ENCODE results near the gene SEC24D.
"Not testable (repeated sequence)": the region's sequence is repeated elsewhere in the genome, so short reads cannot be mapped to it uniquely, and the experiment has no call there.

SEC24D gene

GRCh38 chr4:118803253-118803652, 32.7 kb downstream of the SEC24D start:
- no peak for DNase-seq

DNA sequence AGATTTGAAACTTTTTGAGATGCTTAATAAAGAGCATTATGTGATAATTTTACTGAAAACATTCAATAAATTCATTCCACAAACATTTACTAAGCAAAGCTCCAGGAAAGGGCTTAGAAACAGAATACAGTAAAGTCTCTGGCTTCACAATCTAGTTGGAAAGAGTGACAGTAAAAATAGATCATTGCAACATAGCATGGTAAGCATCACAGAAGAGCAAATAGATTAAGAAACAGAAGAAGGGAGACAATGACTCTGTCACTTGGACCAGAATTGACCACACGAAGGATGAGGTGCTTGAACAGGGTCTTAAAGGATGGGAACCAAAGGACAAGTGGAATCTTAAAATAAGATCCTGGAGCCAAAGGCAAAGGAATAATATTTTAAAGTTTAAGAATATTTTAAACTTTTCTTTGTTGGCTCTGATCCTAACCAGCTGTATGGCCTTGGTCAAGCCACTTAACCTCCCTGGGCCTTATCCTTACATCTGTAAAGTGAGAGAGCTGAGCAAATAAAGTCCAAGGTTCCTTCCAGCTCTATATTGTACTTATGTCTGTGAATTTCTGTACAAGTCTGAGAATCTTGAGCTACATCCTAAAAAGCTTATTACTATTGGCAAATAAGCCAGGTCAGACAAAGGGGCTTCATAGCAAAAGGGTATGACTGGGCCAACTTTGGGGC, 33.9 kb downstream of the SEC24D start:
- no peak for DNase-seq

- no peak for DNase-seq
Measured at GRCh38 chr4:118799231-118799942, 36.5 kb downstream of the SEC24D start.

DNA sequence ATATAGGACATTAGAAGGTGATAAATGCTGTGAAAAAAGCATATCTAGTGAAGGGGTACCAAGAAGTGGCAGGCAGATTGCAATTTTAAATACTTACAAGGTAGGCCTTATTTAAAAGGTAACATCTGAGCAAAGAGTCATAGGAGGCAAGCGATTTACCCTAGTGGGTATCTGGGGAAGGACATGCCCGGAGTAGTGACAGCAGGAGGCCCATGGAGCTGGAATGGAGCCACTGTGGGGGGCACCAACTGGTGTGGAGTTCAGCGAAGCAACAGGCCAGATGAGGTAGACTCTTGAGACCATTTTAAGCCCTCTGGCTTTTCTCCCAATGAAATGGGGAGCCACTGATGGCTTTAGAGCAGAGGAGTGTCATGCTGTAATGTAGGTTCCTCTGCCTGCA, 37.3 kb downstream of the SEC24D start:
- DNase-seq: no peak

DNA sequence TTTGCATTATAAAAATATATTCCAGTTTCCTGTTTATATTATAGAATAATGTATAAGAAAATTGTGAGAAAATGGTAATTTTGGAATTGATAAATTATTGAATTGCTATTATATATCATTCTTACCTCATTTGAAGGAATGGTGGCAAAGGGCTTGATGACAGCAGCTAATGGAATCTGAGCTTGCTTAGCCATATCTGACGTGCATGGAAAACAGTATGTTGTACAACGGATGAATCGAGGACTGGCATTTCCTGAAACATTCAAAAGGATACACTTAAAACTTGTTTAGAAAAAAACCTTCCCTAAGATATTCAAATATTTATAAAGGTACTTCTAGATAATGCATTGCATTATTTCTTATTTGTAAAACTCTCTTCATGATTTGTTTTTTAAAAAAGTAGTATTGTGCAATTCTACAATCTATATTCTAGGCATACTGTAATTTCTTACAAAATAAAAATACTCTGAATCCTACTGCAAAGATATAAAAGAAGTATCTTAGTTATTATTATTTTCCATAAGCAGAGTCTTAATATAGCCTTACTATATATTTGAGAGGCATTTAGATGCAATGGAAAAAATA, 38.3 kb downstream of the SEC24D start:
- no peak for DNase-seq

DNA sequence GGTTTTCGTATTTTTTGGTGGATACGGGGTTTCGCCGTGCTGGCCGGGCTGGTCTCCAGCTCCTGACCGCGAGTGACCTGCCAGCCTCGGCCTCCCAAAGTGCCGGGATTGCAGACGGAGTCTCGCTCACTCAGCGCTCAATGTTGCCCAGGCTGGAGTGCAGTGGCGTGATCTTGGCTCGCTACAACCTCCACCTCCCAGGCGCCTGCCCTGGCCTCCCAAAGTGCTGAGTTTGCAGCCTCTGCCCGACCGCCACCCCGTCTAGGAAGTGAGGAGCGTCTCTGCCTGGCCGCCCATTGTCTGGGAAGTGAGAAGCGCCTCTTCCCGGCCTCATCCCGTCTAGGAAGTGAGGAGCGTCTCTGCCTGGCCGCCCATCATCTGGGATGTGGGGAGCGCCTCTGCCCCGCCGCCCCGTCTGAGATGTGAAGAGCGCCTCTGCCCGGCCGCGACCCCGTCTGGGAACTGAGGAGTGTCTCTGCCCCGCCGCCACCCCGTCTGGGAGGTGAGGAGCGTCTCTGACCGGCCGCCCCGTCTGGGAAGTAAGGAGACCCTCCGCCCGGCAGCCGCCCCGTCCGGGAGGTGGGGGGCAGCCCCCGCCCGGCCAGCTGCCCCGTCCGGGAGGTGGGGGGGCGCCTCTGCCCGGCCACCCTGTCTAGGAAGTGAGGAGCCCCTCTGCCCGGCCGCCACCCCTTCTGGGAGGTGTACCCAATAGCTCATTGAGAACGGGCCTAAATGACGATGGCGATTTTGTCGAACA, 44.1 kb downstream of the SEC24D start:
- not testable (repeated sequence) for DNase-seq

DNA sequence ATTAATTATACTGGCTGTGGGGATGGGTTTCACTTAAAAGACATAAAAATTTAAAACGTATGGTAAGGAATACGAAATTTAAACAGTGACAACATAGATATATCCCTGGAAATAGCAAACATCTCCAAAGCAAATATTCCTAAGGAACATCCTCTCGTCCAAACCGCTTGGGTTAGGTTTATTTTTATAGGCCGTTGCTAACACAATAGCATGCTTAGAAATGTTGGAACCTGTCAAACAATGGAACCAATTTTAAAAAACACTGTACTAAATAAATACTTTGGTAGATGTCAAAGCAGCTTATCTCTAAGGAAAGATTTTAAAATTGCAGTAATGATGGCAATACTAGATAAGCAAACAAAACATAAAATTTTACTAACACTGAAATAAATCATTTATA, 45.4 kb downstream of the SEC24D start:
- peak; percentile 1 for DNase-seq

DNA sequence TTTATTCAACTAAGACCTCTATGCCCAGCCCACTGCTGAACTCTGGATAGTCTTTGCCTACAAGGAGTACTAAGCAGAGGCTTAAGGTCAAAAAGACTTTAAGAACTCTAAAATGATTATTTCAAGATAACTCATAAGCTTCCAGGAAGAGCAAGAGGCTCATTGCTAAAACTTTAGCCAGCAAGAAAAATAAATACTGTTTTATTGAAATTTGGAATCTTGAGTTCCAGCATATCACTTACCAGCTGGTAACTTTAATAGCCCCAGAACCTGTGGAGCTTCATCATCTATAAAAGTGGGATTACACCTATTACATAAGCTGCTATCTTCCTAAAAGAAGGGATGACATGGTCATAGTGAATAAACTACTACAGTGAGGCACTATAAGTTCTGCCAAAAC, 47.0 kb downstream of the SEC24D start:
- no peak for DNase-seq

DNA sequence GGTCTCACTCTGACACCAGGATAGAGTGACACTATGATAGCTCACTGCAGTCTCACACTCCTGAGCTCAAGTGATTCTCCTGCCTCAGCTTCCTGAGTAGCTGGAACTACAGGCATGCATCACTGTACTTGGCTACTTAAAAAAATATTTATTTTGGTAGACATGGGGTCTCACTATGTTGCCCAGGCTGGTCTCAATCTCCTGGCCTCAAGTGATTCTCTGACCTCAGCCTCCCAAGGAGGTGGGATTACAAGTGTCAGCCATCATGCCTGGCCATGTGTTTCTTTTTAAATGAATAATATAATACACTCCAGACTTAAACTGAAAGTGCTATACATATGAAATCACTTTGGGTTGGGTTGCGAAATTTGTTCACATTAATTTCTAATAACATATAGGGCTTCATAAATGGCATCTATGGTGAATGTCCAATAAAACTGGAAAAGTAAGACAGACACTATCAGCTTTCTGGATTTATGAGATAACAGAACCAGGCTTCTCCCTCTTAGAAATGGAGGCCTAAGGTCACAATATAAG, 48.0 kb downstream of the SEC24D start:
- DNase-seq: no peak

DNA sequence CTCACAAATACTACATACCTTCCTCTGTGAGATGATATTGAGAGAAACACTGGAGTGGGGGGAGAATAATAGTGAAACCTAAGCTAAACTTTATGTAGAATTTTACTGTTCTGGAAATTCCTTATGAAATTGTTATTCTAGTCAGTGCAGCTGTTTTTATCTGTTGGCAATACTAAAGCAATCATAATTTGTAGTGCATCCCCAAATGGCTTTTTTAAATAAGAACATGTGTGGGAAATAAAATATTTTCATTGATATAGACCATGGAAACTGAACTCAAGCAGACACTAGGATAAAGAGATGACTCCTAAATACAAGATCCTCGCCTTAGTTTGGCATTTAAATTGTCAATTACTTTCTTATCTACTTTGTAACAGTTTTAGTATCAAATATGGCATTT, 51.1 kb downstream of the SEC24D start:
- no peak for DNase-seq

DNA sequence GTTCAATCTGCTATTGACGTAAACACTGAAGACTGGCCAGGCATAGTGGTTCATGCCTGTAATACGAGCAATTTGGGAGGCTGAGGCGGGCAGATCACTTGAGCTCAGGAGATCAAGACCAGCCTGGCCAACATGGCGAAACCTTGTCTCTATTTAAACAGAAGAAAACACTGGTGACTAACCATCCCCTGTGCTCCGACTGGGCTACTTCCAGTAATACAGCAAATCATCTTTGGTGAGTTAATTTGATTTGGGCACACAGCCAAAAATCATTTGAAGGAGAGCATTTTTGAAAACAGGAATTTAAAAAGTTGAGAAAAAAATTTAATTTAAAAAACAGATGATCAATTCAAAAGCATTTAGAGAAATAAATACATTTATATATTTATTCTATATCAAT, 52.0 kb downstream of the SEC24D start:
- DNase-seq: no peak

GRCh38 chr4:118782886-118783285, 53.0 kb downstream of the SEC24D start:
- DNase-seq: not testable (repeated sequence)

GRCh38 chr4:118777649-118778048, 58.3 kb downstream of the SEC24D start:
- DNase-seq: not testable (repeated sequence)

GRCh38 chr4:118776955-118777640, 58.8 kb downstream of the SEC24D start:
- DNase-seq: not testable (repeated sequence)

GRCh38 chr4:118776157-118776954, 59.6 kb downstream of the SEC24D start:
- DNase-seq: no peak

DNA sequence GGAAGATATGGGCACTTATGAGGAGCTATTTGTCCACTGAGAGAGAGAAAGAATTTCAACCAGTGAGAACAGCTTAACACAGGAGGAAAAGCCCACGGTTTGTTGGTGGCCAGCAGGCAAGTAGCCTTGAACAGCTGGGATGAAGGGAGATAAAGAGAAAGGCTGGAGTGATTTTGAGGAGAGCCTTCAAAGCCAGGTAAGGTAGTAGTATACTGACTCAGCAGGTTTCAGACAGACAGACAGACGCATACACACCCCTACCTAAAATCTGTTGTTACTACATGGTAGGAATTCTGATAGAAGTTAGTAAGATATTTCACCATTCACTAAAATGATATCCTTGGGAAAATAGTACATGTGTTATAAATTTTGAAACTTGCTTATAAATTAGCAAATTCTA, 60.5 kb downstream of the SEC24D start:
- no peak for DNase-seq

GRCh38 chr4:118774989-118775388, 60.9 kb downstream of the SEC24D start:
- no peak for DNase-seq

- DNase-seq: no peak
Measured at GRCh38 chr4:118774321-118774720, 61.6 kb downstream of the SEC24D start.

DNA sequence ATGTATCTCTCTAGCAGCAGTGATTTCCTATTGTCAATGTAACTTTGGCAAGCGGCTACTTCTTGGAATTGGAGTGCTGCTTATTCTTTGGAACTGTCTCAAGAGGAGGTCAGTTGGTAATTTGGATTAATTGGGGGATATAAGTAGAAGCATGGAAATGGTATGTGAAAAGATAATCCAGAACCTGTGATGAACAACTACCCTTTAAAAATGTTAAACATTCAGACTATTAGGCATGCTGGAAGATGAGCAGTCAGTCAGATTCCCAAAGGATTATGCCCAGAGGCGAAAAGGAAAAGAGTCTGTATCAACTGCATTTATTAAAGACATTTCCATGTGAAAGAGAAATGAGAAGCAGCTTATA, 62.5 kb downstream of the SEC24D start:
- no peak for DNase-seq

DNA sequence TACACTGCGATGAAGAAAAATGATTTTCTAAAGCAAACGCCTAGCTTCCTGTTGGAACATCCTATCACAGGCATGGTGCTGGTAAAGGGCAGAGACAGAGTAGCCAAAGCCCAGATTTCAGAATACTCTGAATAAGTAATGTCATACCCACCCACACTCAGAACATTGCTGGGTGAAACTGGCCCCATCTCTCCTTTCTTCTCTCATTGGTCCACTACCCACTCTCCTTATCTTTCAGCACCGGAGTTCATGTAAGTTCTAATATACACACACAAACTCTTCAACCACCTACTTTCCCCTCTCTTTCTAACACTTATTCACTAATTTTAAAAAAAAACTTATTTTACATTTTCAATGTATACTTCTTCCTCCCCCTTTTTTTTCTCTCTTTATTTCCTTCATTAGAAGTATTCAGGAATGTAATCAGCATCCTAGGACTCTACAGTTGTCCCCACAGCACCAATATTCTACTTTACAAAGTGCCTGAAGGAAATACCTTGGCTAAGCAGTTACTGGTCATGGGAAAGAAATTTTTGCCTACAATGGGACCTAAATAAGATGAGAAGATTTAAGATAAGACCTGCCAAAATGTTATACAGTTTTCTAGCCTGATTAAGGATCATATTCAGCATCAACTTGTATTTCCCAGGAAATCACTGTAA, 63.0 kb downstream of the SEC24D start:
- no peak for DNase-seq

DNA sequence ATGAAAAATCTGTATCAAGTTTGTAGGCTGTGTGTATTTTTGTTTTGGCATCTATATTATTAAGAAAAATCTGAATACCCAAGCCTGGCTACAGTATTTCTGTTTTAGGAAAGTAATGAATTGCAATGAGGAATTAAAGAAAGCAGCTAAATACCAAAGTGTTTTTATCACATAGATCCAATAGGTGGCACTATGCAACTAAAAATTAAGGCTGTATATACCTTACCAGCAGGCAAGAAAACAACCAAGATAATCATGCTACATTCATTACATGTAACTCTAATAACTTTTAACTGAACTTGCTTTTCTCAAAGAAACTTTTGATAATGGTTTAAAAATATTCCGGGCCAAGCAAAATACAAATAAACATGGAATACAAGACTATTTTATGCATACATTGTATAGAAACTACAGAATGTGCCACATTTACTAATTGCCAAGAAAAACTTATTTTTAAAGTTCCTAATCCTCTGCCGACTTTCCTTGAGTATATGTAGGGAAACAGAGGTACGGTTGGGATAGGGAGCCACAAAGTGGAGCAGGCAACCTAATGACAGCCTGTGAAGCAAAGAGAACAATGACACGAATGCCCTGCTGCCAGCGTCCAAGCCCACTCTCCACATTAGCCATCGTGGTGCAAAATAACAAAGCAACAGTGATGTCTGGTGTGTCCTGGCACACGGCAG, 63.7 kb downstream of the SEC24D start:
- peak; percentile 40 for DNase-seq
